ENCODE data around the gene TMEM223. TPM values are rescaled to one million over a fixed set of nuclear protein-coding genes. Genes with fewer than 3 reads are reported as not detected.
"Not testable (repeated sequence)": the region's sequence is repeated elsewhere in the genome, so short reads cannot be mapped to it uniquely, and the experiment has no call there.

The TMEM223 gene
- total RNA-seq, 1 donor: 14.7 TPM

GRCh38 chr11:62771144-62772021, 20.4 kb downstream of the TMEM223 start, which contains the start of gene TAF6L:
TSS of gene TAF6L (plus strand) at chr11:62771396. CDS start at chr11:62775784, 4,388 bp downstream.
- no peak for TF ChIP-seq CTCF (IDR thresholded peaks at IDR 0.05; ENCODE audit: insufficient read depth, low read depth, low read length)
- H3K4me3 ChIP-seq (ENCODE audit: low read depth, low read length): peak within 1 kb of the TSS; percentile 78
- DNase-seq (ENCODE audit: low read depth): peak; percentile 97

GRCh38 chr11:62770778-62771143, 21.0 kb downstream of the TMEM223 start:
- DNase-seq (ENCODE audit: low read depth): no peak
- TF ChIP-seq CTCF (IDR thresholded peaks at IDR 0.05; ENCODE audit: insufficient read depth, low read depth, low read length): no peak
- H3K4me3 ChIP-seq (ENCODE audit: low read depth, low read length): peak overlapping the region; percentile 78

- H3K4me3 ChIP-seq (ENCODE audit: low read depth, low read length): peak overlapping the region; percentile 3
- not testable (repeated sequence) for DNase-seq (ENCODE audit: low read depth)
Observed at GRCh38 chr11:62760867-62761227, 31.0 kb downstream of the TMEM223 start.

GRCh38 chr11:62757846-62758788, 33.7 kb downstream of the TMEM223 start:
- no peak for TF ChIP-seq CTCF (IDR thresholded peaks at IDR 0.05; ENCODE audit: insufficient read depth, low read depth, low read length)

GRCh38 chr11:62755086-62755615, 36.7 kb downstream of the TMEM223 start:
- TF ChIP-seq CTCF (IDR thresholded peaks at IDR 0.05; ENCODE audit: insufficient read depth, low read depth, low read length): no peak
- no peak overlapping the region for H3K4me3 ChIP-seq (ENCODE audit: low read depth, low read length)
- no peak for DNase-seq (ENCODE audit: low read depth)

More at GRCh38 chr11:62757846-62758788, 33.7 kb downstream of the TMEM223 start:
- no peak for DNase-seq (ENCODE audit: low read depth)
- no peak overlapping the region for H3K4me3 ChIP-seq (ENCODE audit: low read depth, low read length)

- no peak for TF ChIP-seq CTCF (IDR thresholded peaks at IDR 0.05; ENCODE audit: insufficient read depth, low read depth, low read length)
- DNase-seq (ENCODE audit: low read depth): peak; percentile 99
Observed at GRCh38 chr11:62753736-62754603, 37.8 kb downstream of the TMEM223 start, which contains the start of gene ZBTB3. TSS of gene ZBTB3 (minus strand) at chr11:62754160. CDS start at chr11:62753664, 496 bp downstream.

More at GRCh38 chr11:62753736-62754603, 37.8 kb downstream of the TMEM223 start, which contains the start of gene ZBTB3:
- H3K4me3 ChIP-seq (ENCODE audit: low read depth, low read length): peak within 1 kb of the TSS; percentile 97

Data from fibroblast of villous mesenchyme (primary cell).